Memory B cell (primary cell): ENCODE measurements around the gene SPATA16.

Experiments
- ATAC-seq: fragments of 150-1000 bp; cut with Tn5 transposase; 2 replicates; pipeline ENCODE4 v1.10.0; 2021; ENCODE audit warnings: low read depth, mild to moderate bottlenecking, moderate library complexity
- DNase-seq, 2 donors: peaks; one replicate each; pipeline ENCODE4 v3.0.0; 2022; ENCODE audit warnings: low spot score in 2 of 2
- H3K27ac Mint-ChIP-seq: one replicate; pipeline ENCODE4 v1.8.0; 2022; ENCODE audit warnings: mild to moderate bottlenecking, moderate library complexity, mixed read lengths
- H3K27me3 Mint-ChIP-seq: one replicate; pipeline ENCODE4 v1.8.0; 2022; ENCODE audit warnings: mixed read lengths
- H3K36me3 Mint-ChIP-seq: one replicate; pipeline ENCODE4 v1.8.0; 2022; ENCODE audit warnings: mild to moderate bottlenecking, mixed read lengths
- H3K4me1 Mint-ChIP-seq: one replicate; pipeline ENCODE4 v1.8.0; 2022; ENCODE audit warnings: mixed read lengths
- H3K4me3 Mint-ChIP-seq: one replicate; pipeline ENCODE4 v1.8.0; 2022; ENCODE audit warnings: mild to moderate bottlenecking, moderate library complexity, mixed read lengths
- H3K9me3 Mint-ChIP-seq: one replicate; pipeline ENCODE4 v1.8.0; 2022; ENCODE audit warnings: mixed read lengths

Gene SPATA16

DNA sequence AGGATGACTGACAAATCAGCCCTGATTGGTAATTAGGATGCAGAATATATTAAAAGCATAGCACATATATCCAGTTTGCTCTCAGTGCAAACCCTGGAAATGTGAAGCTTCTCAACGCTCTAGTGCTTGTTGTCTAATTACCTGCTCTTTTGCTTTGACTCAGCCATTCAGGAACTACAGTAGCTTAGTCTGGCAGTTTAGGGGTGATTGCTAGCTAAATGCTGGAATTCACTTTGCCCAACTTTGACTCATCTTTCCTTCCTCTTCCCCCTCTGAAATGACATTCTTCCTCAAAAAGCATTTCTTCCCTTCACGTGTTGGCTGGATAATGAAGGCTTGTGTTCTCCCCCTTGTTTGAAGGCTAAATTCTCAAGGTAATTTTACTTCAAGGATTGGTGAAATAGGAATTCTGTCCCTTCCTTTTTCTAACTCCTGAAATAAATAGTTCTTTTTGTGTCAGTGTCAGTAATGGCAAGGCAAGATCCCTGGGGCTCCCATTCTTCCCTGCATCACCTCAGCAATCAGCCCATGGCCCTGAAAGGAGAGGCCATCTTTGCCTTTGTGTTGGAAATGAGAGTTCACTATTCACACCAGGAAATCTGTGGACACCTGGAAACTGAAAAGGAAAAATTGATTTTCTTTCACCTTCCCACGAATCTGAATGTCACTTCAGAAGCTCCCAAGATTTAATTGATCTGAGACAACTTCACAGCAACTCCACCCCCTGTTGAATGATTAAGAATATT lies 286.9 kb downstream of the SPATA16 start:
- H3K9me3 Mint-ChIP-seq, result no peaks in the 10 kb centered on the region

GRCh38 chr3:172853005-172853404 lies 288.0 kb downstream of the SPATA16 start:
- Mint-ChIP-seq H3K4me1 (no peaks in the 10 kb centered on the region), H3K9me3 (no peaks in the 10 kb centered on the region)
- no peak for ATAC-seq

More for the DNA sequence above, 286.9 kb downstream of the SPATA16 start:
- ATAC-seq (no peak), DNase-seq (no peak)
- peaks cover 2% of the 10 kb centered on the region for H3K27me3 Mint-ChIP-seq
- no peak overlapping the region for H3K27ac Mint-ChIP-seq
- no peaks in the 10 kb centered on the region for H3K36me3 Mint-ChIP-seq
- no peaks in the 10 kb centered on the region for H3K4me1 Mint-ChIP-seq
- H3K4me3 Mint-ChIP-seq, result no peak overlapping the region

GRCh38 chr3:172848910-172849309 lies 292.1 kb downstream of the SPATA16 start:
- no peak overlapping the region for H3K4me3 Mint-ChIP-seq
- no peak for DNase-seq
- H3K36me3 Mint-ChIP-seq, result no peaks in the 10 kb centered on the region
- H3K4me1 Mint-ChIP-seq, result peaks cover 6% of the 10 kb centered on the region
- peaks cover 4% of the 10 kb centered on the region for H3K9me3 Mint-ChIP-seq
- ATAC-seq, result no peak
- H3K27ac Mint-ChIP-seq, result no peak overlapping the region
- peaks cover 4% of the 10 kb centered on the region for H3K27me3 Mint-ChIP-seq

More at GRCh38 chr3:172853005-172853404, 288.0 kb downstream of the SPATA16 start:
- Mint-ChIP-seq H3K36me3 (no peaks in the 10 kb centered on the region), H3K4me3 (no peak overlapping the region), H3K27me3 (peaks cover 4% of the 10 kb centered on the region), H3K27ac (no peak overlapping the region)
- DNase-seq, result no peak

DNA sequence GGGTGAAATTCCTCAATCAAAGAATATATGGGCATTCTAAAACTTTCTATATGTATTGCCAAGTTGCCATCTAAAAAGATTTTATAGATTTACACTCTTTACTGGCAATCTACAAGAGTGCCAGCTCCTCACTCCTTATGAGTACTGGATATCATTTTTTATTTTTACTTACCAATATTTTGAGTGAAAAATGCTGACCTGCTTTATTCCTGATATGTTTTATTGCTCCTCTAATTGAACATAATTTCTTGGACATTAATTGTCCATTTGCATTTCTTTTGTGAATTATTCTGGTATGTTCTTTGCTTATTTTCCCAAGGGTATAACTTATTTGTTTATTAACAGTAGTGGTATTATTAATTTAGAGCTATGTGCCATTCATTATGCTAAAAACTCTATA lies 293.7 kb downstream of the SPATA16 start:
- peaks cover 6% of the 10 kb centered on the region for H3K4me1 Mint-ChIP-seq
- no peak overlapping the region for H3K4me3 Mint-ChIP-seq
- no peak overlapping the region for H3K27ac Mint-ChIP-seq
- H3K9me3 Mint-ChIP-seq, result peaks cover 4% of the 10 kb centered on the region
- ATAC-seq, result no peak
- DNase-seq, result no peak
- H3K27me3 Mint-ChIP-seq, result peaks cover 7% of the 10 kb centered on the region
- no peaks in the 10 kb centered on the region for H3K36me3 Mint-ChIP-seq

DNA sequence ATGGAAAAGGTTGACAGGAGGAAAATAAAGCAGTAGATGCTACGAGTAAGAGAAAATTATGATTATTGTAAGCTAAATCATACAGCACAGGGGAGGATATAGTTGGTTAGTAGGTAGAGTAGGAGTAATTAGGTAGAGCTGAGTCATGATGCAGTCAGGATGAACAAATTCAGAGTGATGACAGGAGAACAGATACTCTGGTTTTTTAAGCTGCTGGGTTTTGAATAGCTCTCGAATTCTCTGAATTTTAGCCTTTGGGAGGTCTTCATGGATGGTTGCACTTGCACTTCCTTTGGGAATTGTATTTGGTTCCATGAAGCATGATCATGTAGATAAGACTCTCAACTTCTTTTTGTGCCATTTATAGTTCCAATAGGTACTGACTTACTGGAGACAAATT lies 294.3 kb downstream of the SPATA16 start:
- no peak overlapping the region for H3K4me3 Mint-ChIP-seq
- peaks cover 4% of the 10 kb centered on the region for H3K9me3 Mint-ChIP-seq
- no peak for ATAC-seq
- peaks cover 7% of the 10 kb centered on the region for H3K27me3 Mint-ChIP-seq
- peaks cover 6% of the 10 kb centered on the region for H3K4me1 Mint-ChIP-seq
- H3K36me3 Mint-ChIP-seq, result no peaks in the 10 kb centered on the region
- no peak overlapping the region for H3K27ac Mint-ChIP-seq
- no peak for DNase-seq

DNA sequence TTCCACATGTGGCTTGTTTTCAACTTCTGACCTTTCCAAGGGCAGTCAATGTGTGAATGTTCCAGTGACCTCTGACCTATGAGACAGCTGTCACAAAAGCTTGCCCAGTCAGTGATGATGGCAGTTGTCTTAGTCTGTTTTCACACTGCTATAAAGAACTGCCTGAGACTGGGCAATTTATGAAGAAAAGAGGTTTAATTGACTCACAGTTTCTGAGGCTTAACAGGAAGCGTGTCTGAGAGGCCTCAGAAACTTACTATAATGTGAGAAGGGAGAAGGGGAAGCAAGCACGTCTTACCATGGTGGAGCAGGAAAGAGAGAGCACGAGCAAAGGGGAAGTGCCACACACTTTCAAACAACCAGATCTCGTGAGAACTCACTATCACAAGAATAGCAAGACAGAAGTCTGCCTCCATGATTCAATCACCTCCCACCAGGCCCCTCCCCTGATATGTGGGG lies 294.9 kb downstream of the SPATA16 start:
- Mint-ChIP-seq H3K9me3 (peaks cover 4% of the 10 kb centered on the region), H3K27ac (no peak overlapping the region), H3K4me3 (no peak overlapping the region), H3K4me1 (peaks cover 6% of the 10 kb centered on the region), H3K36me3 (no peaks in the 10 kb centered on the region), H3K27me3 (peaks cover 7% of the 10 kb centered on the region)
- DNase-seq, result no peak
- ATAC-seq, result no peak

GRCh38 chr3:172844428-172844827 lies 296.6 kb downstream of the SPATA16 start:
- Mint-ChIP-seq H3K36me3 (no peaks in the 10 kb centered on the region), H3K27ac (no peak overlapping the region), H3K4me1 (peaks cover 6% of the 10 kb centered on the region), H3K9me3 (peaks cover 4% of the 10 kb centered on the region), H3K4me3 (no peak overlapping the region), H3K27me3 (peaks cover 5% of the 10 kb centered on the region)
- no peak for ATAC-seq
- DNase-seq, result no peak

DNA sequence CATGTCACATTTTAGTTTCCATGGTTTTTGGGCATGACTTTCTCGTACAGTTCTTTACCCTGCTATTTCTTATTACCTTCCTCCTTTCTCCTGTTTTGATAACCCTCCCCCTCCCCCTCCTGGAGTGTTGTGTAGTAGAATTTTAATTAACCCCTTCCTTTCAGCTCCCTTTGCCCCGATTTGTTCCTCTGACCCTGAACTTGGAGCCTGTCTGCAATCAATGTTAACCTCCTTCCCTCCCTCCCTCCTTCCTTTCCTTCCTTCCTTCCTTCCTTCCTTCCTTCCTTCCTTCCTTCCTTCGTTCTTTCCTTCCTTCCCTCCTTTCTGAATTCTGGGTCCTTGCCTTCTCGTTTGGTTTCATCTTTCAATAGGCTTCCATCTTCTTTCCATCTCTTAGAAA lies 300.1 kb downstream of the SPATA16 start:
- Mint-ChIP-seq H3K36me3 (no peaks in the 10 kb centered on the region), H3K9me3 (no peaks in the 10 kb centered on the region), H3K27ac (no peak overlapping the region), H3K27me3 (peaks cover 5% of the 10 kb centered on the region), H3K4me1 (no peaks in the 10 kb centered on the region), H3K4me3 (no peak overlapping the region)
- ATAC-seq (no peak), DNase-seq (no peak)

GRCh38 chr3:172840463-172840862 lies 300.6 kb downstream of the SPATA16 start:
- Mint-ChIP-seq H3K4me3 (no peak overlapping the region), H3K4me1 (no peaks in the 10 kb centered on the region), H3K27ac (no peak overlapping the region), H3K27me3 (peaks cover 5% of the 10 kb centered on the region), H3K9me3 (no peaks in the 10 kb centered on the region), H3K36me3 (no peaks in the 10 kb centered on the region)
- ATAC-seq, result no peak
- DNase-seq, result no peak

DNA sequence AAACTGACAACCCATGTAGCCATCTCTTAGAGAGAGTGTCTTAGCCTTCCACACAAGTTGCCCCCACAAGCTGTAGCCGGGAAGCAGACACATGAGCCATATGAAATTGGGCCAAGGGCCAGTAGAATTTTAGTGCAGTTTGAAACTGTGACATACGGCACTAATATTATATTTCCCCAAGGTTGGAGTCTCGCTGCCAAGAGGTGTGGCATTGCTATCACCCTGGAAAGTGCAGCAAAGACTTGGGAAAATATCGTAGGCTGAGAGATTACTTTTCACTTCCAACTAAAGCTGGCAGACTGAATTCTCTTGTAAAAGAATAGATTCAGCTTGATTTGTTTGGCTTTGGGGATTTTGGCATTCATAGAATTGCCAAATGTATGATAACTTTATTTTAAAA lies 301.4 kb downstream of the SPATA16 start:
- Mint-ChIP-seq H3K27ac (no peak overlapping the region), H3K36me3 (no peaks in the 10 kb centered on the region), H3K27me3 (peaks cover 5% of the 10 kb centered on the region), H3K4me3 (no peak overlapping the region), H3K9me3 (no peaks in the 10 kb centered on the region), H3K4me1 (no peaks in the 10 kb centered on the region)
- DNase-seq (no peak), ATAC-seq (no peak)
